LoVo (cell line): ENCODE data around the gene APBA2.

ENCODE experiments used
- DNase-seq: peaks from one replicate; pipeline ENCODE4 v3.0.0-alpha.2; 2016; ENCODE audit warnings: low spot score

APBA2 gene

GRCh38 chr15:29133791-29134190, 248.0 kb downstream of the APBA2 start:
- DNase-seq: no peak

GRCh38 chr15:29134239-29134638, 248.5 kb downstream of the APBA2 start:
- no peak for DNase-seq

- DNase-seq: no peak
Measured at GRCh38 chr15:29134641-29135308, 249.0 kb downstream of the APBA2 start.

- DNase-seq: no peak
Measured at GRCh38 chr15:29135309-29135657, 249.5 kb downstream of the APBA2 start.

GRCh38 chr15:29135702-29136646, 250.2 kb downstream of the APBA2 start:
- no peak for DNase-seq

GRCh38 chr15:29138260-29138659, 252.5 kb downstream of the APBA2 start:
- no peak for DNase-seq

- no peak for DNase-seq
Measured at GRCh38 chr15:29139072-29139471, 253.3 kb downstream of the APBA2 start.

GRCh38 chr15:29139540-29140459, 254.0 kb downstream of the APBA2 start:
- DNase-seq: peak; percentile 44

- no peak for DNase-seq
Measured at GRCh38 chr15:29140475-29141307, 254.9 kb downstream of the APBA2 start.

GRCh38 chr15:29141308-29142128, 255.7 kb downstream of the APBA2 start:
- DNase-seq: no peak

- no peak for DNase-seq
Measured at GRCh38 chr15:29142129-29142747, 256.5 kb downstream of the APBA2 start.

- no peak for DNase-seq
Measured at GRCh38 chr15:29143293-29143692, 257.5 kb downstream of the APBA2 start.

- DNase-seq: no peak
Measured at GRCh38 chr15:29143909-29144635, 258.3 kb downstream of the APBA2 start.

- no peak for DNase-seq
Measured at GRCh38 chr15:29149738-29150075, 263.9 kb downstream of the APBA2 start.

- DNase-seq: no peak
Measured at GRCh38 chr15:29150515-29151483, 265.0 kb downstream of the APBA2 start.

GRCh38 chr15:29151484-29151857, 265.7 kb downstream of the APBA2 start:
- no peak for DNase-seq

GRCh38 chr15:29156521-29156920, 270.7 kb downstream of the APBA2 start:
- DNase-seq: no peak

GRCh38 chr15:29159771-29160455, 274.1 kb downstream of the APBA2 start:
- no peak for DNase-seq
